Activated T-helper 1 cell treated with anti-CD3 and anti-CD28 coated beads, Interleukin-12 subunit alpha, Interleukin-12 subunit beta, Interleukin-2, Interleukin-4 antibody, amounts not matched to agents 30 ng/mL and 10 ng/mL and 1 ng/mL, durations not matched to agents 14 hours and 24 hours and 36 hours (primary cell): ENCODE results near the gene MIB1. TPM values are rescaled to one million over a fixed set of nuclear protein-coding genes. Genes with fewer than 3 reads are reported as not detected.

ENCODE experiments used
- DNase-seq: peaks from one replicate; pipeline ENCODE4 v3.0.0; 2021; ENCODE audit warnings: low spot score
- H3K27ac Mint-ChIP-seq: one replicate; pipeline ENCODE4 v1.8.0; 2021; ENCODE audit warnings: mild to moderate bottlenecking, mixed read lengths
- H3K27me3 Mint-ChIP-seq: one replicate; pipeline ENCODE4 v1.8.0; 2022; ENCODE audit warnings: mild to moderate bottlenecking, moderate library complexity, mixed read lengths; ENCODE audit not compliant: insufficient read depth
- H3K36me3 Mint-ChIP-seq: one replicate; pipeline ENCODE4 v1.8.0; 2021; ENCODE audit warnings: low read depth, mixed read lengths
- H3K4me1 Mint-ChIP-seq: one replicate; pipeline ENCODE4 v1.8.0; 2021; ENCODE audit warnings: low read depth, mixed read lengths
- H3K4me3 Mint-ChIP-seq: one replicate; pipeline ENCODE4 v1.8.0; 2021; ENCODE audit warnings: mild to moderate bottlenecking, moderate library complexity, mixed read lengths
- H3K9me3 Mint-ChIP-seq: one replicate; pipeline ENCODE4 v1.8.0; 2021; ENCODE audit warnings: mixed read lengths
- intact Hi-C: fragments of 100-400 bp; cut with micrococcal nuclease; formaldehyde crosslinking; loops from one replicate; pipeline ENCODE4 v1.15.1; 2024
- total RNA-seq: library from RNA; stranded (reverse); gene quantifications from 2 replicates; pipeline ENCODE4 v1.2.3, GENCODE V29; 2022

The MIB1 gene
- total RNA-seq, 1 donor from 2014 or later: 29.8 TPM

DNA sequence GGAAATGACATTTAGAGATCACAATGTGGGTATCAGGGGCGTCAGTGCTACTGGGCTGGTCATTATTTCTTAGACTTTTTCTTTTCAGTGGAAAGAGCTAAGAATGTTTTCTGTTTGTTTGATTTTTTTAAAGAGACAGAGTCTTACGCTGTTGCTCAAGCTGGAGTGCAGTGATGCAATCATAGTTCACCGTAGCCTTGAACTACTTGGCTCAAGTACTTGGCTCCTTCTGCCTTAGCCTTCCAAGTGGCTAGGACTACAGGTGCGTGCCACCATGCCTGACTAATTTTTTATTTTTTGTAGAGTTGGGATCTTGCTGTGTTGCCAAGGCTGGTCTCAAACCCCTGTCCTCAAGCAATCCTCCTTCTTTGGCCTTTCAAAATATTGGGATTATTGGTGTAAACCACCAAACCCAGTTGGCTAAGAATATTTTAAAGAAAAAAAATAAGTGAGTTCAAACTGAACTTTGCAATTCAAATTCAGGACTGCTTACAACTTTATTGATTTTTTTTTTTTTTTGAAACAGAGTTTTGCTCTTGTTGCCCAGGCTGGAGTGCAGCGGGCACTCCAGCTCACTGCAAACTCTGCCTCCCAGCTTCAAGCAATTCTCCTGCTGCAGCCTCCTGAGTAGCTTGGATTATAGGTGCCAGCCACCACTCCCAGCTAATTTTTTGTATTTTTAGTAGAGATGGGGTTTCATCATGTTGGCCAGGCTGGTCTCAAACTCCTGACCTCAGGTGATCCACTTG lies 154.2 kb downstream of the MIB1 start:
- Mint-ChIP-seq H3K4me1 (no peaks in the 10 kb centered on the region), H3K4me3 (no peak overlapping the region), H3K27me3 (peaks cover 12% of the 10 kb centered on the region), H3K9me3 (no peaks in the 10 kb centered on the region), H3K27ac (no peak overlapping the region), H3K36me3 (no peaks in the 10 kb centered on the region)
- DNase-seq: no peak
- intact Hi-C loops: no loop called here

DNA sequence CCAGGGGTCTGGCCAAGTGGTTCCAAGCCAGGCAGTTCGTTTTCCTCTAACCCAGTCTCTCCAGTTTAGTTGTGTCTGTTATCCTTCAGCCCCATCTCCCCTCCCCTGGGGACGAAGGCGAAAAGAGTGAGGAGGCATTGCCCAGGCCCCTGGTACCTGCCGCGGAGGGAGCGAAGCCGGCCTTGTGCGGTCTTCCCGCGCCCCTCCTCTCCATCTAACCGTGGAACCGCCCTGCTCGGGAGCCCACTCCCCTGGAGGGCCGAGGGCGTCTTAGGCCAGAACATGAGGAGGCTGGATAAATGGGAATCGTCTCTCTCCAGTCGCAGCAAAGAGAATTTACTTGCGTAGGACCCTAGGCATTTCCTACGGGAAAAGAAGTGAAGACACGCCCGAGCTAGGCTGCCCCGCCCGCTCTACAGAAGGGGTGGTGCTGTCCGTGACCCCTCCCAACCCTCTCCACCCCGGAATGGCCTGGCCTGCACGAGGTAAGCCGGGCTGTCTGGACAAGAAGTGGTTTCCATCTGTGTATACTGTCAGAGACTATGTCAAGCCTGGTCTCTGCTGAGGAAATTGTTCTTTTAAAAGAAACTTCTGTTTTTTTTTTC lies 156.2 kb downstream of the MIB1 start:
- no peak overlapping the region for H3K4me3 Mint-ChIP-seq
- H3K4me1 Mint-ChIP-seq: no peaks in the 10 kb centered on the region
- no peaks in the 10 kb centered on the region for H3K36me3 Mint-ChIP-seq
- intact Hi-C loops: loop anchor here (1.0 kb wide), 1 partner anchor 59 kb away; no protein-coding TSS in a partner anchor
- H3K9me3 Mint-ChIP-seq: no peaks in the 10 kb centered on the region
- H3K27me3 Mint-ChIP-seq: peaks cover 12% of the 10 kb centered on the region
- H3K27ac Mint-ChIP-seq: no peak overlapping the region
- no peak for DNase-seq

DNA sequence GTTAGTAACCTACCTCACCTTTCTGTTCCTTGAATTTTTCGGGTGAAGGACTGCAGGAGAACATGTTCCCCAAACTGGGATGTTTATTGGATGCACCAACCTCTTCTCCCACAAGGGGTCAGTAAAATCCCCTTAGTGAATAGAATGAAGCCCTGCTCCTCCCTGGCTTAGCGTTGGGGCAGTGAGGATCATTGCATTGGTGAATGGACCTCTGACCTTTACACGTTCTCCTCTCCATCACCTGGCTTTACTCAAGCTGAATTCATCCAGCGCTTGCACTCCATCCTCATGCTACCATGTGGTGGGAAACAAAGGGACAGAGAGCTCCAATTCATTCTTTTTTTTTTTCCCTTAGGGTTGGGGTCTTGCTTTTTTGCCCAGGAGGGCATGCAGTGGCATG lies 157.2 kb downstream of the MIB1 start:
- peaks cover 7% of the 10 kb centered on the region for H3K27me3 Mint-ChIP-seq
- no peaks in the 10 kb centered on the region for H3K9me3 Mint-ChIP-seq
- H3K36me3 Mint-ChIP-seq: no peaks in the 10 kb centered on the region
- H3K27ac Mint-ChIP-seq: no peak overlapping the region
- intact Hi-C loops: loop anchor here (1.0 kb wide), 1 partner anchor 58 kb away; no protein-coding TSS in a partner anchor
- H3K4me1 Mint-ChIP-seq: no peaks in the 10 kb centered on the region
- H3K4me3 Mint-ChIP-seq: no peak overlapping the region
- no peak for DNase-seq

DNA sequence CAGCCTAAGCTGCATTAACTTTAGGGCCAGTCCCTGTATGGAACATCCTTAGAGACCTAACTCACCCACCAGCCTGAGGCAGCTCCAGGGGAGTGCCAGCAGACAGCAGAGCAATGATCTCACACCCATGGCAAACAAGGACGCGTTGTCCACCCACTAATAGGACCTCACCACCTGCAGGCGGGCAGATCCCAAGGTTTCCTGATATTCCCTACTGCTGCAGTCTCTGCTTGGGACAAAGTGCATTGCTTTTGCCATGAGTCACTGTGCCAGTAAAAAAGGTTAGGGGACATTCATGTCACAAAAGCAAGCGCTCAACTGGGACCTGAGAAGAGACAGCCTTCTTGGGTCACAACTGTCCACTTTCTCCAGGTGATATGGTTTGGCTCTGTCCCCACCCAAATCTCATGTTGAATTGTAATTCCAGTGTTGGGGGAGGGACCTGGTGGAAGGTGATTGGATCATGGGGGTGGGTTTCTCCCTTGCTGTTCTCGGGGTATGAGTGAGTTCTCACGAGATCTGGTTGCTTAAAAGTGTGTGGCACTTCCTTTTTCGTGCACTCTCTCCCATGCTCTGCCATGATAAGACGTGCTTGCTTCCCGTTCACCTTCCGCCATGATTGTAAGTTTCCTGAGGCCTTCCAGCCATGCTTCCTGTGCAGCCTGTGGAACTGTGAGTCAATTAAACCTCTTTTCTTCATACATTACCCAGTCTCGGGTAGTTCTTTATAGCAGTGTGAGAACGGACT lies 160.2 kb downstream of the MIB1 start:
- peaks cover 6% of the 10 kb centered on the region for H3K27me3 Mint-ChIP-seq
- H3K27ac Mint-ChIP-seq: no peak overlapping the region
- H3K4me3 Mint-ChIP-seq: no peak overlapping the region
- intact Hi-C loops: no loop called here
- no peaks in the 10 kb centered on the region for H3K9me3 Mint-ChIP-seq
- no peaks in the 10 kb centered on the region for H3K4me1 Mint-ChIP-seq
- no peak for DNase-seq
- no peaks in the 10 kb centered on the region for H3K36me3 Mint-ChIP-seq

DNA sequence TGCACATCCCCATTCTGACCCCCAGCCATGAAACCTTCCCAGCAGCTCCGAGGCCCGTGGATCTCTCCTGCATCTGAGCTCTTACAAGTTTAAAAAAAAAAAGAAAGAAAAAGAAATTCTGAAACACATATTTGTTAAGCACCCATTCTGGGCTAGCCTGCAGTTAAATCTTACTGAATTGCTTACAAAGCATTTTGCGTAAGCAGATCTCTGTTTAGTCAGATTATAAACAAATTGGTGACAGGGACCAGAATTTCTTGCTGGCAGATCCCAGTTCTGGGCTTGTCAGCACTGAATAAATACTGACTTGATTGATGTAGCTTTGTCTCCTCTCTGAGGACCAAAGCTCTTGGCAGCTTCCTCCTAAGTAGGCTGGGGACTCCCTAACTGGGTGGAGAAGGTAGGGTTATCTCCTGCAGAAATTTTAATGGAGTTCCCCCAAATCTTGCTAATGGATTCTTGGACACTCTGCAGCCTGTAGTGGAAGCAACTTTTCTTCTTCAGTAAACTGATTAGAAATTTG lies 160.9 kb downstream of the MIB1 start:
- H3K4me3 Mint-ChIP-seq: no peak overlapping the region
- intact Hi-C loops: no loop called here

DNA sequence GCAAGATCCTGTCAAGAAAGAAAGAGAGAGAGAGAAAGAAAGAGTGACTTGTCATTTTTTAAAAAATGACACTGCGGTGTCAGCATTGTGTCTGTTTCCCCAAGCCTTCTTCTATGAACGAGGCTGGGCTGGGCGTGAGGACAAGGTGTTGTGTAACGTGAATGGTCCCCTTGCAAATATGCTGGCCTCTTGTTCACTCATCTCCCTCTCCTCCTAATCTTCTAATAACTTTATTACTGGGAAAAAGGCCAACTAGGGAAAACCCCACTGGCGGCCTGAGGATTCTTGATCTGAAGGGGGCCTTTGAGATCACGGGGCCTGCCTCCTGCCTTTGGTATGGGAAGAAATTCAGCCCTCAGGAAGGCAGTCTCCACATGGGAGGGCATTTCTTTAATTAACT lies 163.1 kb downstream of the MIB1 start:
- H3K4me3 Mint-ChIP-seq: no peak overlapping the region
- H3K9me3 Mint-ChIP-seq: no peaks in the 10 kb centered on the region

More for the DNA sequence above, 160.9 kb downstream of the MIB1 start:
- Mint-ChIP-seq H3K36me3 (no peaks in the 10 kb centered on the region), H3K9me3 (no peaks in the 10 kb centered on the region), H3K27ac (no peak overlapping the region), H3K4me1 (no peaks in the 10 kb centered on the region), H3K27me3 (peaks cover 6% of the 10 kb centered on the region)
- DNase-seq: no peak

DNA sequence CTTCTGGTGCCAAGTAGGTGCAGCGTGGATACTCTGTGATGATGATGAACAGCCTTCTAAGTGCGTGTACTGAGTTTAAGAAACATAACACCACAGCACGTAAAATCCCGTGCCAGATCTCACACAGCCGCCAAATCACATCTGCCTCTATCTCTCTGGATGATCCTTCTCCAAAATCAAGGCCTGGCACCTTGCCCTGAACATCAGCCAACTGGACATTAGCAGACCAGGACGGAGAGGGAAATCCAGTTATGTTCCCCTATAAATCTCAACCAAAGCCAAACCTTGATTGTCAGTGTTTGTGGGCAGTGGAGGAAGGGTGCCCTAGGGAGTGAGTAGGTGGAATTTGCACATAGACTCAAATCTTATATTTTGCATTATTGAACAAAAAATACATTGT lies 164.3 kb downstream of the MIB1 start:
- H3K27ac Mint-ChIP-seq: no peak overlapping the region
- no peaks in the 10 kb centered on the region for H3K9me3 Mint-ChIP-seq
- peaks cover 2% of the 10 kb centered on the region for H3K27me3 Mint-ChIP-seq
- H3K4me1 Mint-ChIP-seq: no peaks in the 10 kb centered on the region
- no peak for DNase-seq
- no peak overlapping the region for H3K4me3 Mint-ChIP-seq
- H3K36me3 Mint-ChIP-seq: no peaks in the 10 kb centered on the region
- intact Hi-C loops: no loop called here

More for the DNA sequence above, 163.1 kb downstream of the MIB1 start:
- Mint-ChIP-seq H3K27ac (no peak overlapping the region), H3K36me3 (no peaks in the 10 kb centered on the region), H3K27me3 (peaks cover 2% of the 10 kb centered on the region), H3K4me1 (no peaks in the 10 kb centered on the region)
- intact Hi-C loops: no loop called here
- DNase-seq: no peak

DNA sequence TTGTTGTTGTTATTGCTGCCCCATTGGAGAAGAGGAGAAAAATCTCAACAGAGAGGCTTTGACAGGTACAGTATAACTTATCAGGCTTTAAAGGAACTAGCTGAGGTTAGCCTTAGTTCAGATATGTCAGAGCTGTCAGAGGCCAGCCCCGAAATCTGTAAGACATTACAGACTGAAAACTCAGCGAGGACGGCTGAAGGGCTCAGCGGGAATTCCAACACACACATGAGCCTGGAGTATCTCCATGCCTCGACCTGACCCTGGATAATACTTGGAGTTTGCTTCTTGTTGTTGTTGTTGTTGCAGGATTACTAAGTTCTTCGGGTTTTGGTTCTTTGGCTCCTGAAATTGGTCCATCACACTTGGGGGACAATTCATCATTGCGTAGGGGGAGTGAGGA lies 166.9 kb downstream of the MIB1 start:
- no peak for DNase-seq
- Mint-ChIP-seq H3K36me3 (no peaks in the 10 kb centered on the region), H3K4me1 (peaks cover 6% of the 10 kb centered on the region), H3K9me3 (no peaks in the 10 kb centered on the region), H3K4me3 (no peak overlapping the region), H3K27ac (no peak overlapping the region), H3K27me3 (peaks cover 5% of the 10 kb centered on the region)
- intact Hi-C loops: no loop called here

DNA sequence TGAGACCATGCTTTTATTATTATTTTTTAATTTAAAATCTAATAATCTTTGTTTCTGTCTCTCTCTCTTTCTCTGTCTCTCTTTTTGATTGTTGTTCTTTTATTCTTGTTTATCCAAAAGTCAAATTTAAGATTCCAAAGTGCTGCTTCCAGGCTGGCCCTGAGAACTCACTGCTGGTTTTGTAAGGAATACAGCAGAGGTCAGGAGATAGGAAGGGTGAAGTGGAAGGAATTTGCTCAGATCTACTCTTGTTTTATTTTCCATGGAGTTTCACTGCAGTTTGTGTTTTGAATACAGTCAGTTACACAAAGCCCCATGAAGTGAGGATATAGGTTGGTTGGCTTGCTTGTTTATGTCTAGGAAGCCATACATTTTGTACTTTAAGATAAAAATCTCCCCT lies 168.1 kb downstream of the MIB1 start:
- H3K27ac Mint-ChIP-seq: no peak overlapping the region
- peaks cover 6% of the 10 kb centered on the region for H3K4me1 Mint-ChIP-seq
- intact Hi-C loops: no loop called here
- no peak overlapping the region for H3K4me3 Mint-ChIP-seq
- H3K27me3 Mint-ChIP-seq: peaks cover 7% of the 10 kb centered on the region
- no peaks in the 10 kb centered on the region for H3K9me3 Mint-ChIP-seq
- DNase-seq: no peak
- H3K36me3 Mint-ChIP-seq: no peaks in the 10 kb centered on the region

DNA sequence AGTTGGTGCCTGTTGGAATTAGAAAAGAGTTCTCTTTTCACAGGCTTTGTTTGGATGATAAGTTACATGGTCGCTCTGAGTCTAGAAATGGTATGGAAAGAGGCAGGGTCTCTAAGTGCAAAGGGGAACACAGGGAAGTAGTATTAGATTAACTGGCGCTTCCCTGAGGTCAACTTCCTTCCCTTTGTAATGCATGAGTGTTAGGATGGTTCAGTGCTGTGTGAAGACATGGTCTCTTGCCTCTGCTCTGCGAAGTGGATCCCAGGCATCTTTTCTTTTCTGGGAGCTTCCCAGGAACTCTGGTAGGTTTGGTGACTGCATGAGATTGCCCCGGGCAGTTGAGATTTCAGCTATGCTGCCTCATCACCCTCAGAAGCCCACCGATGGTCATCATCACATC lies 170.3 kb downstream of the MIB1 start:
- peaks cover 6% of the 10 kb centered on the region for H3K4me1 Mint-ChIP-seq
- no peak for DNase-seq
- H3K36me3 Mint-ChIP-seq: no peaks in the 10 kb centered on the region
- no peaks in the 10 kb centered on the region for H3K9me3 Mint-ChIP-seq
- no peak overlapping the region for H3K27ac Mint-ChIP-seq
- intact Hi-C loops: no loop called here
- peaks cover 9% of the 10 kb centered on the region for H3K27me3 Mint-ChIP-seq
- H3K4me3 Mint-ChIP-seq: no peak overlapping the region

DNA sequence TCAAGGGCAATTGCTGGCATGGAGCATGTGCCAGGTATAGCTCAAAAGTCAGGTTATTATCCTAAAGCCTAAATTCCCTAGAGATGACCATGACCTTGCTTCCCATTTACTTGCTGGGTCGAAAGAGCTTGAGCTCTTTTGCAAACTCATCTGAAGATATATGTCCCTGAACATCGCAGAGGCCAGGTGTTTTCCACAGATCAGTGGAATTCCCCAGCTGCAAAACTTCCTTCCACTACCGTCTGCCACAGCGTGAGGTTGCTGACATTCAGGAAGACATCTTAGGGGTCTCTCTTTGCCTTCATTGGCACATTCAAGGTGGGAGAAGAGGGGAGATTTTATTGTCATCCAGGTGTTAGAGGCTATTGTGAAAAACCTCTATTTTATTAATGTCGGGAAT lies 171.0 kb downstream of the MIB1 start:
- Mint-ChIP-seq H3K4me3 (no peak overlapping the region), H3K36me3 (no peaks in the 10 kb centered on the region), H3K4me1 (peaks cover 6% of the 10 kb centered on the region), H3K27ac (no peak overlapping the region), H3K9me3 (no peaks in the 10 kb centered on the region), H3K27me3 (peaks cover 9% of the 10 kb centered on the region)
- intact Hi-C loops: no loop called here
- DNase-seq: no peak

DNA sequence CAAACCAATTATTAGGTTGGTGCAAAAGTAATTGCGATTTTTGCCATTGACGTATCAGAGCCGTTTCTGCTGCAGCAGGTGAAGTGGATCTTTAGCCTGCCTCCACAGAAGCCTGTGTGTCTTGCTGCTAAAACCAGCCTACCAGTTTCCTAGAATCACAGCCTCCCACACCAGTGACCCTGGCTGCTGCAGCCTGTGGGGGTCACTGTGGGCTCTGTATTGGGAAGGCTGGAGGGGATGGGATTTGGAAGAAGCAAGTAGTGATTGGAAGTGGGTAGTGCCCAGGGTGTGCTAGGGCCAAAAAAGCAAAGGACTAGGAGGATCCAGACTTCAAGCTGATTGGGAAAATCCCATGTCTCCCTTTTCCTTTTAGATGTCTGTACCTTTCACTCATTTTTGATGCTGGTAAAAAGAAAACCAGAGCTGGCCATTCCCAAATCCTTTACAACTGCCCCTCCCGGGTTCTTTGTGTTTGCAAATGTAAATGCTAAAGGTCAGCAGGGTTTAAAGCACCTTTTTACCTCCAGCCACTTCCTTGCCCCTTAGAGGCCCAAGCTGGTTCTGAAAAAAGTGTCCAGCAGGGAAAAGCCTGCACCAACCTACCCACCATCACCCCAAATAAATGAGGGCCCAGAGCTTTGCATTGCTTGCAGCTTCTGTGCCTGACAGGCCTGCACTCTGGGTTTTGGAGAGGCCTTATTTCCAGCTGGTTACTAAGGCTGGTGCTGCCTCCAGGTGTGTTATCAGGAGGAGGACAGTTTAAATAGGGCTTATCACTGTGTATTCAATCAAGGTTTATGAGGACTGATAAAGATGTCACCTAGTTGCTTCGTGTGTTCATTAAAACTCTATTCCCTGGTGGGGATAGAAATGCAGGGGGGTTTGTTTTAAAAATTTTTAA lies 172.0 kb downstream of the MIB1 start:
- Mint-ChIP-seq H3K27ac (no peak overlapping the region), H3K4me1 (peaks cover 6% of the 10 kb centered on the region), H3K4me3 (no peak overlapping the region), H3K36me3 (no peaks in the 10 kb centered on the region), H3K9me3 (no peaks in the 10 kb centered on the region), H3K27me3 (peaks cover 11% of the 10 kb centered on the region)
- no peak for DNase-seq
- intact Hi-C loops: no loop called here
